GDM1 (cell line): ENCODE measurements around the gene PDE3B.

Source experiments
- DNase-seq: peaks from one replicate; lab custom pipeline; 2025; lab: John Stamatoyannopoulos, UW

The PDE3B gene

GRCh38 chr11:14891143-14892035, 247.8 kb downstream of the PDE3B start:
- DNase-seq: peak; percentile 83

GRCh38 chr11:14892036-14892556, 248.5 kb downstream of the PDE3B start, which contains the start of gene CYP2R1:
TSS of gene CYP2R1 (minus strand) at chr11:14892231. CDS start at chr11:14892205, 26 bp downstream.
- peak; percentile 96 for DNase-seq

- DNase-seq: no peak
Measured at GRCh38 chr11:14892577-14892976, 249.0 kb downstream of the PDE3B start.

- DNase-seq: no peak
Measured at GRCh38 chr11:14894657-14895598, 251.3 kb downstream of the PDE3B start.

GRCh38 chr11:14898355-14898754, 254.8 kb downstream of the PDE3B start:
- no peak for DNase-seq

GRCh38 chr11:14898906-14899305, 255.3 kb downstream of the PDE3B start:
- DNase-seq: no peak

GRCh38 chr11:14902650-14903350, 259.2 kb downstream of the PDE3B start:
- no peak for DNase-seq

GRCh38 chr11:14904745-14905103, 261.1 kb downstream of the PDE3B start:
- peak; percentile 19 for DNase-seq

GRCh38 chr11:14905104-14906033, 261.8 kb downstream of the PDE3B start:
- DNase-seq: no peak

- DNase-seq: no peak
Measured at GRCh38 chr11:14906578-14906977, 263.0 kb downstream of the PDE3B start.

GRCh38 chr11:14906993-14907392, 263.4 kb downstream of the PDE3B start:
- no peak for DNase-seq

GRCh38 chr11:14907411-14908213, 264.0 kb downstream of the PDE3B start:
- peak; percentile 61 for DNase-seq

GRCh38 chr11:14908214-14908880, 264.7 kb downstream of the PDE3B start:
- DNase-seq: peak; percentile 31

GRCh38 chr11:14914536-14914935, 270.9 kb downstream of the PDE3B start:
- DNase-seq: no peak

GRCh38 chr11:14916403-14916802, 272.8 kb downstream of the PDE3B start:
- DNase-seq: no peak
